Measurements from ENCODE around the gene UGT1A1. TPM values are rescaled to one million over a fixed set of nuclear protein-coding genes. Genes with fewer than 3 reads are reported as not detected.

Gene UGT1A1
- total and polyA plus RNA-seq, 9 of the 15 experiments (the other 6 are each of a cell fraction or from before 2014, with no cell fraction given), result not detected

DNA sequence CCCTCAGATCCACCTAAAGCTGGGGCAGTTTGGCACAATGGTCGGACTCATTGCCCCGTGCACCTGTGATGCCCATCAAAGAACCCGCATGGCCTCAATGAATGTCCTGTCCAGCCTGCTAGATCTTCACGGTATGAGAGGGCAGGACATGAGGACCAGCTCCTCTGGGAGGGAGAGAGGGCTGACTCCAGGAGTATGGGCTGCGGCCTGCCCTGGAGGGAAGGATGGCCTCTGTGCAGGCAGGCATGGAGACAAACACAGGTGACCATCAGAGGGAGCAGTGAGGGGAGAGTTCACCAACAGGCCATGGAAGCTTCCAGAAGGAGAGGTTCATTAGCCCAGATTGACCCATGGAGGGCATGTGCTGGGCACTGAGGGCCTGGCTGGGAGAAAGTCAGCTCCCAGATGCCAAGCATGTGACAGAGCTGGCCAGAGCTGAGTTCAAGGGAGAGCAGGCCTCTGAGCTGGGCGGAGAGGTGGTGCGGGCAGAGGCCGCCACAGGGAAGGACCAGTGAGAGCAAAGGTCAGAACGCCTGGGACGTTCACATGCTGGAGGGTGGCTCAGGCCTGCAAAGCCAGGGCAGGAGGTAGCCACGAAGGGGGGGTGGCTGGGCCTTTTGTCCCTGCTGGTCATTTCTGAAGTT lies 58.0 kb downstream of the UGT1A1 start (continued):
- TF ChIP-seq THRB (CRISPR knock-in tag; conservative IDR thresholded peaks at IDR 0.05) (no peak), CHD2 (IDR thresholded peaks at IDR 0.05; ENCODE audit: low read depth, low read length) (no peak), ZNF644 (tag; IDR thresholded peaks at IDR 0.05; ENCODE audit: low read depth) (no peak), HNRNPLL (IDR thresholded peaks at IDR 0.05; ENCODE audit: low read depth, low read length, poor library complexity, severe bottlenecking) (no peak)

DNA sequence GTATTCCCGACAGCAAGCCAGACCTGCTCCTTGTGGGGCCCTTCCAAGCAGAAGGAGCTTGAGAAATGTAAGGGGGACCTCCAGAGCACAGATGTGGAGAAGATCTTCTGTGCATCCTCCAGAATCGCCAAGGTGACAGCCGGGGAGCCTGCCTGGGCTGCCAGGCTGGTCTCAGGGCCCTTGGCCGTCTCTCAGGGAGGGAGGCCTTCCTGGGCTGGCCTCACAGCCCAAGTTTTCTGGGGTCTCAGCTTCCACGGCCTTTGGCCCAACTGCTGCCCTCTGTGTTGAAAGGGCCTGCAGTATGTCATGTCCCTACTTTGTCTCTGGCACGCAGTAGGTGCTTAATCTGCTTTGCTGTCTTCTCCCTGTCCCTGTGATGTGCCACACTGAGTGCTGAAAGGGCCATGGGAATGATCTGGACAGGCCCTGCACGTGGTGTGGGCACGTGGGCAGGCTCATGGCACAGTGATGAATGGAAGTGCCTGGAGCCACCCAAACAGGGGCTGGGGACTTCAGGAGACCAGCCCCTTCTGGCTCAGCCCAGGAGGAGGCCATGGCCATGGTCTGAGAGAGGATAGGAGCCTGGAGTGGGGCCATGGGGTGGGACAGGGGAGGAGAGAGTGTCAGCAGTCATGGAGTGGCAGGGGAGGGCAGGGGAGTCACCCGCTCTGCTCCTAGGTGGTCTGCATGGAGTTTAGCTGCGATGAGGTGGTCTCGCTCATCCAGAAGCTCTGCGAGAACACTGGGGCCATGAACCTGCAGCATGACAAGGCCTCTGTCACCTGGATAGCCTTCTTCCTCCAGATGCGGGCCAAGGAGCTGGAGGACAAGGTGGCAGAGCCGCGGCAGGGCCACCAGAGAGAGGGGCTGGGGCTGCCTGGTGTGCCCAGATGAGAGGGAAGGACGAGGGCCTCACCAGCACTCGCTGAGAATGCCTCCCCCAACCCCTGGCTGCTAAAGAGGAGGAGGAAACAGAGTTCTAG lies 58.9 kb downstream of the UGT1A1 start:
- no peak overlapping the region for H2AFZ ChIP-seq (ENCODE audit: low read depth, low read length)
- 1% methylated on average over 9 of the region's 17 CpGs for WGBS (ENCODE audit: insufficient coverage, low coverage, missing lambda C conversion rate)
- no peaks in the 10 kb centered on the region for H3K79me2 ChIP-seq (ENCODE audit: control insufficient read depth, insufficient read depth, low read length)
- no peak for DNase-seq (ENCODE audit: extremely low read depth in 1 of 4, low spot score in 3 of 4)
- no peak for FAIRE-seq
- no peaks in the 10 kb centered on the region for H3K9me3 ChIP-seq (replicated peaks; ENCODE audit: control insufficient read depth, insufficient read depth, low read depth, low read length)
- ATAC-seq, result no peak
- ChIA-PET CTCF (ENCODE audit: low intra/inter-chr PET ratio) (no interaction called here), POLR2A (no interaction called here)
- no peaks in the 10 kb centered on the region; a peak in 1 of 5 replicates for H3K4me1 ChIP-seq (replicated peaks in 1 of 2; ENCODE audit: control insufficient read depth in 2 of 2, insufficient read depth in 2 of 2, low read length in 2 of 2)
- H3K4me3 ChIP-seq, result no peak overlapping the region
- H3K27ac ChIP-seq (ENCODE audit: extremely low read depth, low read depth, low read length), result no peak overlapping the region
- H3K4me2 ChIP-seq (ENCODE audit: insufficient read depth, low read length), result no peak overlapping the region
- intact Hi-C loops (cut with micrococcal nuclease), result no loop called here
- BruUV-seq (replicated peaks), result no TSS peak
- in situ Hi-C loops (cut with MboI), result no loop called here
- peaks cover 2 to 62% of the 10 kb centered on the region in 2 experiments; a peak in 4 of 5 replicates for H3K27me3 ChIP-seq (ENCODE audit: control insufficient read depth in 2 of 2, insufficient read depth in 2 of 2, low read length in 2 of 2)
- no peaks in the 10 kb centered on the region for H3K36me3 ChIP-seq (ENCODE audit: control insufficient read depth, insufficient read depth, low read length)
- no peaks in the 10 kb centered on the region; the same call in 1 of the 2 replicates for H4K20me1 ChIP-seq (replicated peaks; ENCODE audit: control insufficient read depth, insufficient read depth, low read length)
- no peak overlapping the region for H3K9ac ChIP-seq (ENCODE audit: insufficient read depth in 1 of 2, low read depth in 2 of 2, low read length in 2 of 2)
- no peaks in the 10 kb centered on the region for H3K9me1 ChIP-seq (ENCODE audit: control insufficient read depth, insufficient read depth, low read length)
- TF ChIP-seq ZNF347 (CRISPR knock-in tag; IDR thresholded peaks at IDR 0.05; ENCODE audit: low read depth) (no peak), POLR2H (tag; IDR thresholded peaks at IDR 0.05; ENCODE audit: low read depth) (no peak), THRB (CRISPR knock-in tag; conservative IDR thresholded peaks at IDR 0.05) (no peak), ZNF12 (CRISPR knock-in tag; IDR thresholded peaks at IDR 0.05) (no peak), ZNF445 (CRISPR knock-in tag; IDR thresholded peaks at IDR 0.05; ENCODE audit: low read depth) (no peak), RREB1 (CRISPR knock-in tag; IDR thresholded peaks at IDR 0.05) (no peak)
